Measurements from ENCODE around the gene GRPR. TPM values are rescaled to one million over a fixed set of nuclear protein-coding genes. Genes with fewer than 3 reads are reported as not detected.

GRPR gene
- total RNA-seq, 1 experiment from 2014 or later: 28.8 TPM

DNA sequence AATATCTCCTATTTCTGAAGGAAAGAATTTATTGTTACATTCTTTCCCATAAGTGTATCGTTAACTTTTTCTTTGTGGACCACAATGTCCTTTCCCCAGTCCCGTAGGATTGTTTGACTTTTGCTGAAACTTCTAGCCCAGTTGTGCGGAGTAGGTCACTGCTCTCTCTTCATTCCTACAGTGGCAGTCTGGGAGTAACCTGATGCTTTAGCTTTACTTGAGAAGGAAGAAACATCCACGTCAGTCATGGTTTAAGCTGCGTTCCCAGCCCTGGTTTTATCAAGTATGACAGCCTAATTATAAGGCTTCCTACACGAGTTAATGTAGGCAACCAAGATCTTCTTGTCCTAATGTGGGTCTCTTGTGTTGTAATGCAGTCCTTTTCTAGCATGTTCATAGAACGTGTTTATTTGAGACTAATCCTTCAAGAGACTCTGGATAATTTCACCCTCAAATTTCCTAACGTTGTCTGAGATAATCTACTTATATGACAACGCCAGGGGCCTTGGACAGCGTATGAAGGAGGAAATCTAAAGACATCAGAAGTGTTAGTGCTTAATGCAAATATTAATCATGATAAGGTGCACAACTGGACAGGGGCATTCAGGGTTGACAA, 40.8 kb upstream of the GRPR start:
- Histone ChIP-seq H3K4ac (ENCODE audit: low read depth, low read length) (no peak overlapping the region), H3K79me2 (ENCODE audit: insufficient read depth, low read length) (no peaks in the 10 kb centered on the region), H3K56ac (ENCODE audit: insufficient read length, low read depth, low read length) (no peak overlapping the region), H2BK12ac (ENCODE audit: insufficient read length, low read depth, low read length) (no peak overlapping the region), H2BK120ac (ENCODE audit: low read depth, low read length, poor library complexity, severe bottlenecking) (no peak overlapping the region), H3K4me1 (ENCODE audit: insufficient read depth, low read length) (no peaks in the 10 kb centered on the region), H4K5ac (ENCODE audit: insufficient read length, low read depth, low read length) (no peak overlapping the region), H2BK5ac (ENCODE audit: insufficient read length, low read length) (no peak overlapping the region), H3K23ac (ENCODE audit: insufficient read length, low read depth, low read length) (no peak overlapping the region), H3K9me3 (ENCODE audit: control insufficient read depth, low read depth, low read length) (no peaks in the 10 kb centered on the region), H3K79me1 (ENCODE audit: insufficient read depth, low read depth, low read length, poor library complexity, severe bottlenecking) (no peaks in the 10 kb centered on the region), H2BK15ac (ENCODE audit: low read depth, low read length) (no peak overlapping the region), H3K23me2 (ENCODE audit: insufficient read length, low read depth, low read length, poor library complexity, severe bottlenecking) (no peaks in the 10 kb centered on the region), H4K91ac (ENCODE audit: insufficient read length, low read depth, low read length) (no peak overlapping the region), H3K27me3 (ENCODE audit: insufficient read depth, low read length) (no peaks in the 10 kb centered on the region), H3K18ac (ENCODE audit: insufficient read length, low read depth, low read length) (no peak overlapping the region), H3K27ac (ENCODE audit: insufficient read length, low read depth, low read length) (no peak overlapping the region), H3K9ac (ENCODE audit: extremely low read depth, insufficient read length, low read length) (no peak overlapping the region), H3K4me2 (ENCODE audit: insufficient read depth, insufficient read length, low read length) (no peak overlapping the region), H2BK20ac (ENCODE audit: low read depth, low read length, poor library complexity, severe bottlenecking) (no peak overlapping the region), H2AFZ (ENCODE audit: low read length) (peak overlapping the region; percentile 45), H4K8ac (replicated peaks; ENCODE audit: insufficient read length, low read depth, low read length) (no peak overlapping the region), H4K20me1 (ENCODE audit: control insufficient read depth, insufficient read depth, insufficient read length) (no peaks in the 10 kb centered on the region), H3T11ph (ENCODE audit: low read length) (no peak overlapping the region), H3K14ac (ENCODE audit: insufficient read depth, low read length) (no peak overlapping the region), H2AK5ac (ENCODE audit: insufficient read length, low read length) (no peak overlapping the region)
- Mint-ChIP-seq H3K36me3 (ENCODE audit: insufficient read depth in 1 of 3, low read depth in 3 of 3) (no peaks in the 10 kb centered on the region), H3K9me3 (peaks cover 0 to 3% of the 10 kb centered on the region in 2 experiments; a peak in 1 of 5 replicates), H3K4me3 (no peak overlapping the region), H3K4me1 (peaks cover 12% of the 10 kb centered on the region in 2 experiments), H3K27ac (0 out of 7 replicates have a peak overlapping the region, but pooled peaks of 1 of the 3 experiments have one; percentile 18), H3K27me3 (ENCODE audit: low read depth) (no peaks in the 10 kb centered on the region)
- no CpG with 5 or more reads among the region's 10 CpGs for WGBS (ENCODE audit: extremely low coverage, insufficient read length, low lambda C conversion rate)
- no peak for DNase-seq
- no peak for TF ChIP-seq CTCF (conservative IDR thresholded peaks at IDR 0.05)
